SK-N-SH (cell line): Measurements from ENCODE around the gene DECR2.

Experiments used
- EP300 ChIP-seq, 2 experiments: IDR thresholded peaks; 2 replicates each; pipeline versions ENCODE4 v1.4.0 to v1.6.1; 2012; ENCODE audit warnings: borderline replicate concordance in 1 of 2, low read depth in 1 of 2, low read length in 1 of 2
- GABPA ChIP-seq: IDR thresholded peaks from 2 replicates; pipeline ENCODE4 v1.4.0; 2012; ENCODE audit warnings: low read depth, mild to moderate bottlenecking
- RAD21 ChIP-seq: IDR thresholded peaks from 2 replicates; pipeline ENCODE4 v1.6.1; 2012; ENCODE audit warnings: mild to moderate bottlenecking, low read length
- REST ChIP-seq: IDR thresholded peaks from 2 replicates; pipeline ENCODE4 v1.6.1; 2012; ENCODE audit warnings: mild to moderate bottlenecking, low read depth, low read length, moderate library complexity
- RFX5 ChIP-seq: IDR thresholded peaks from 2 replicates; pipeline ENCODE4 v1.6.1; 2012; ENCODE audit warnings: mild to moderate bottlenecking, improper control_type of control experiment, low read length
- TF ChIP-seq, protein P1 (sequence below): fragments of 200-600 bp; sonication (generic); IDR thresholded peaks from 2 replicates; pipeline ENCODE4 v1.6.1; 2017; ENCODE audit warnings: antibody characterized with exemption, mild to moderate bottlenecking, moderate library complexity
- TF ChIP-seq, protein P2 (sequence below): IDR thresholded peaks from 2 replicates; pipeline ENCODE4 v1.4.0; 2012; ENCODE audit warnings: low read depth

DNA sequence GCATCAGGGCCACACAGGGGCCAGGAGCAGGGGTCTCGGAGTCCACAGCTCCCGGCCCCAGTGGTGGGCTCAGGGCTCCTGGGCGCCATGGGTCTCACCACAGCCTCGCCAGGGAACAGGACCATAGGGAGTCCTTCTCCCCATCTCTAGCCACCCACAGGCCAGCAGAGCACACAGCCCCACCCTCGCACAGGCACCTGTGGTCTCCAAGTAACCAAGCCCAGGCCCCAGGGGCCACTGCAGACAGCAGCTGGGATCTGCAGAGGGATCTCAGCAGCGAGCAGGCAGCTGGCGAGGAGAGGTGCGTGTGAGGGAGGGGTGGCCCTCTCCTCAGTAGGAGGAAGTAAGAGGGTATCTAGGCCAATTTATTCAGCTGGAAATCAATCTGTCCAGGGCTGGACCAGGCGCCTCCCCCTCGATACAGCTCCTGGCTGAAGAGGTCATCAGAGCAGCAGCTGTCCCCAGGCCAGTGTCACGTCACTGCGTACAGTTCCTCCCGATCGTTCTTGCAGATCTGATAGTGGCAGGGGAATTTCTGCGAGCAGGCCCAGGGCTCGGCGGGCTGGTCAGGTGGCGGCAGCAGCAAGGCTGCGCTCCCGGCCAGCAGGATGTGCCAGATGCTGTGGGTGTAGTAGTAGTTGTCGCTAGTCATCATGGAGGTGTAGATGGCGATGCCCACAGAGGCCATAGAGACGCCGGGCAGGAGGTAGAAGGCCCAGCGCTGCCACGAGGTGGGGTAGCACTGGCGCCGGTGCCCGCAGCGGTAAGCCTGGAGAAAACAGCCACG, 30.0 kb upstream of the DECR2 start:
- TF ChIP-seq EP300 (IDR thresholded peaks at IDR 0.05; ENCODE audit: borderline replicate concordance in 1 of 2, low read depth in 1 of 2, low read length in 1 of 2), result no peak
- TF ChIP-seq REST, result no peak
- no peak for TF ChIP-seq GABPA
- TF ChIP-seq, protein P1, sequence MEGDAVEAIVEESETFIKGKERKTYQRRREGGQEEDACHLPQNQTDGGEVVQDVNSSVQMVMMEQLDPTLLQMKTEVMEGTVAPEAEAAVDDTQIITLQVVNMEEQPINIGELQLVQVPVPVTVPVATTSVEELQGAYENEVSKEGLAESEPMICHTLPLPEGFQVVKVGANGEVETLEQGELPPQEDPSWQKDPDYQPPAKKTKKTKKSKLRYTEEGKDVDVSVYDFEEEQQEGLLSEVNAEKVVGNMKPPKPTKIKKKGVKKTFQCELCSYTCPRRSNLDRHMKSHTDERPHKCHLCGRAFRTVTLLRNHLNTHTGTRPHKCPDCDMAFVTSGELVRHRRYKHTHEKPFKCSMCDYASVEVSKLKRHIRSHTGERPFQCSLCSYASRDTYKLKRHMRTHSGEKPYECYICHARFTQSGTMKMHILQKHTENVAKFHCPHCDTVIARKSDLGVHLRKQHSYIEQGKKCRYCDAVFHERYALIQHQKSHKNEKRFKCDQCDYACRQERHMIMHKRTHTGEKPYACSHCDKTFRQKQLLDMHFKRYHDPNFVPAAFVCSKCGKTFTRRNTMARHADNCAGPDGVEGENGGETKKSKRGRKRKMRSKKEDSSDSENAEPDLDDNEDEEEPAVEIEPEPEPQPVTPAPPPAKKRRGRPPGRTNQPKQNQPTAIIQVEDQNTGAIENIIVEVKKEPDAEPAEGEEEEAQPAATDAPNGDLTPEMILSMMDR, result no peak
- no peak for TF ChIP-seq RFX5
- TF ChIP-seq, protein P2, sequence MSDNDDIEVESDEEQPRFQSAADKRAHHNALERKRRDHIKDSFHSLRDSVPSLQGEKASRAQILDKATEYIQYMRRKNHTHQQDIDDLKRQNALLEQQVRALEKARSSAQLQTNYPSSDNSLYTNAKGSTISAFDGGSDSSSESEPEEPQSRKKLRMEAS, result no peak
- no peak for TF ChIP-seq RAD21
